GM19372 (cell line): ENCODE results near the gene SUSD1.

ENCODE experiments used
- ATAC-seq: cut with Tn5 transposase; IDR thresholded peaks from one replicate; pipeline ENCODE4 v1.9.1; 2021; ENCODE audit warnings: mild to moderate bottlenecking, low read depth, moderate library complexity; ENCODE audit not compliant: unreplicated experiment

SUSD1 gene

DNA sequence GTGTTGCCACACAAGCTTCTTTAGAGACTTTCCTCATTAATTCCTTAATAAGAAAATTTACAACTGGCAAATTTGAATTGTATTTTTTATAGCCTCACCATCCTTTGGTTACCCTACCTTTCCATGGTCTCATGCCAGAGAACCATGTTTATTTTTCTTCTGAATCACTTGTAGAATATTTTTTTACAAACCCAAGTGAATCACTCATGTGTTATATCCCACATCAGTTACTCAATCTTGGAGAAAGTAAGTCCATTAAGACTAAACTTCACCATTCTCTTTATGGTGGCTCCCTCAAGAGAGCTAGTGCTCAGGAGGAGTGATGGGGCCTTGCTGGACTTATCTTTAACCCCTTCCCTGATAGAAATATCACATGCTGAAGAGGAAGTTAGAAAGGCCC lies 128.9 kb downstream of the SUSD1 start:
- no peak for ATAC-seq

DNA sequence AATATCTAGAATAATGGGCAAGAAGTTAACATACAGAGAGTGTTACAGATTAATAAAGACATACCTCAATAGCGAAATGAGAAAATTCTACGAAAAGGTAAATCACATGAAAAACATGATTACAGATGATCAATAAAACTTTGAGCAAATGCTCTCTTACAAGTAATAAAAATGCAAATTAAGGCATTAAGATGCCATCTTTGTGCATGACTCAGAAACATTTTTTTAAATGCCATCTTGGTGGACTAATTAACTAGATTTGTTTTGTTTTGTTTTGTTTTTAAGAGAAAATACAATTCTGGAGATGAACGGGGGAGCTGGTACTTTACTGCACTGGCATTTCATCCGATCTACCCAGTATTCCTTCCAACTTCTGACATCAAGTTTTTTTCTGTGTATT lies 130.2 kb downstream of the SUSD1 start:
- ATAC-seq, result no peak

DNA sequence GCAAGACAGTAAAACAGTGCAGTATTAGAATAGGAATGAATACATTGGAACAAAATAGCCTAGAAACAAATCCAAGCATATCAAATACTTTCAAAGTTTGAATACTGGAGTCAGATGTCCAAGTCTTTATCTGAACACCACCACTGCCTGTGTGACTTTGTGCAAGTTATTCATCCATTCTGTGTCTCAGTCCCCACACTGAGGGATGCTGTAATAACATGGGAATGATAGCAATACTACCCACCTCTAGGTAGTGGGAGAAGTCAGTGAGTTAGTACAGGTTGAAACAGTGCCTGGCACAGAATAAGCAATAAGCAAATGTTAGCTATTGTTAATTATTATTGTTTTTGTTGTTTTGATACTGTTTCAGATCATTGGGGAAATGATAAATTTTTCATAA lies 130.9 kb downstream of the SUSD1 start:
- ATAC-seq, result no peak

DNA sequence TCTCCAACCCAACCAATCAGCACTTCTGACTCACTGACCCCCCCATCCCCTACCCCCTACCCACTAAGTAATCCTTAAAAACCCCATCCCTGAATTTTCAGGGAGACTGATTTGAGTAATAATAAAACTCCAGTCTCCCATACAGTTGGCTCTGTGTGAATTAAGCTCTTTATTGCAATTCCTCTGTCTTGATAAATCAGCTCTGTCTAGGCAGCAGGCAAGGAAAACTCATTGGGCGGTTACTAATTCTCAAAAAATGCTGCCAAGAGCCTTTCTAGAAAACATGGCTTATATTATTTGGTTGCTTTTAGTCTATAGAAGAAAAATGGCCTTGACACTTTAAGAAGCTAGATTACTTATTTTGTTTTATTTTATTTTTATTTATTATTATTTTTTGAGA lies 131.7 kb downstream of the SUSD1 start:
- ATAC-seq, result no peak

DNA sequence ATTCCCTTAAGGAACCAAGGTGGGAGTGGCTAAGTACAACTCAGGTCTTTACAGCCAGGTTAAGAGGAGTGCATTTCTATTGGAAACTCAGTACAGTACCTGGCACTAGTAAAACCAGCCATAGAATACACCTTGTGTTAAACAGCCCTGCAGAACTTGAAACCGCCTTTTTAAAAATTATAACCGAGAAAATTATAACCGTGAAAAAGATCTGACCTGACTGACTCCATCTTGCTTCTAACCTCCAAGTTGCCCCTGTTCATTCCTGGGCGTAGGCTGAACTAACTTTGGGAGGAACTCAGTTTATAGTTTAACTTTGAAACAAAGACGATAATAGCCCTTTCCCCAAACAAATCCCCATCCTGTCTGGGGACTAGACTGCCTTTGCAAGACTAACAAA lies 132.3 kb downstream of the SUSD1 start:
- ATAC-seq, result no peak

DNA sequence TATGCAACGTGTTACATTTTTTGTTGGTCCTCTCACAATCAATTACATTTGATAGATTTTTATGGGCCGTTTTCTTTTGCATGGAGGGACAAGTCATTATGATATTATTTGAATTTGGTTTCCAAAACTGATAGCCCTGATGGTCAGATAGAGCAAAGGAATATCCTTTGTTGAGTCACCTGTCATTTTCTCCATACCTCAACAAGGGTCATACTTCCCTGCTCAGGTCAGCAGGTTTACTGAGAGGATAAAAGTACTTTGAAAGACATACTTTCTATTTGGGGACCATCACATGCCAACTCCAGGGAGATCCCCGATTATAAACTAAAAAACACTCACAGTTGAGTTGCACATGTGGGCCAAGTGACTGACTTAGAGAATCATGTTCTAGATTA lies 132.9 kb downstream of the SUSD1 start:
- no peak for ATAC-seq

DNA sequence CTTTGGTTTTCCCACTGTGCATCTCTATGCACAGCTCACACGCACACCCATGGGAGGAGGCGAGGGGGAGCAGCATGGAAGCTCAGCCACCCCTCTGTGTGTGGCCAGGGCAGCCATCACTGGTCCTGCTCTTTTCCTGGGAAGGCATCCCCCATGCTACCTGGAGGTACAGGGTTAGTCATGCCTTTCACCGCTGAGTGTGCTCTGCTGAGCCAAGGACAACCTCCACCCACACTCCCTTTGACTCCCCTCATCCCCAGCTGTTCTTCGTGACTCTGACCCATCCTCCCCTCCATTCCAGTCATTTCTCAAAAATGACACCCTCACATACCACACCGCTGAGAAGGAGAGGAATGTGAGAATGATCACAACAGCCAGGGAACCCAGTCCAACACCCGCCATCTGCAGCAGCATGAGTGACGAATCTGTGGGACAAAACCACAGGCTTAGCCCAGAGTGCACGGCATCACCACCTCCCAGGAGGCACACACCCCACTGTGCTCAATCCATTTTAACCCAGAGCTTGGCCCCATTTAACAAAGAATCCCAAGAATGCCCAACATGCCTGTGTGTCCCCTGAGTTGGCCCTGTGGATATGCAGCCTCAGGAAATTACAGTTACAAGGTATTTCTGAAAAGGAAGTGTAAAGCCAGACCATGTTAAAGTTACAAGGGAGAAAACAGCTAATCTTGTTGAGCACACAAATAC lies 133.4 kb downstream of the SUSD1 start:
- ATAC-seq, result no peak

DNA sequence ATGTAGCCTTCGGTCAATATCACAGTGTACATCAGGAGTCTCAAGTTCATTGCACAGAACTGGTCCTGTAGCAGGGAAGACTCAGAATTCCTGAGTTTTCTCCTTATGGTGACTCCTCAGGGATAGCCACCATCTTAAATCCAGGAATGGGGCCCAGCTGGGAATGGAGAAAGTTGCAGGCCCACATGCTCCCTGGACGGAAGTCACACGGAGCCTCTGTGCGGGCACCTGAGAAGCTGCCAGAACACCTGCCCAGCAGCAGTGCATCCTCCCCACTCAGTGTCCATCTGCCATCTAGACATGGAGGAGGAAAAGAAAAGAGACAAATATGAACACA lies 133.9 kb downstream of the SUSD1 start:
- no peak for ATAC-seq

DNA sequence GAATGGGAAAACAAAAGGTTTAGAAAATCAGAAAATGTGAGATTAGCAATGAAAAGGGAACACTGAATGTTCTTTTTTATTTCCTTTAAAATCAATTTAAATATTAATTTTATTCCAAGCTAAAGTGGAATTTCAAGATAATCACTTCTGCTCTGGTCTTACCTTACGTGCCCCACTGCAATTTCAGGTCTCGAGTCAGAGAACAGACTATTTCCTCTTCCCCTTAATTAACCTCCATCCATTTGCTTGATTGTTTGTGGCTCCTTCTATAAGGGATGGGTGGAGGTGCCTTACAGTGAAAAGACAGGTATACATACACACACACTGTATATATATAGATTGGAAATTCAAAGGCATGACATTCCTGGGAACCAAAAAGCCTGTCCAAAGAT lies 137.1 kb downstream of the SUSD1 start:
- no peak for ATAC-seq

DNA sequence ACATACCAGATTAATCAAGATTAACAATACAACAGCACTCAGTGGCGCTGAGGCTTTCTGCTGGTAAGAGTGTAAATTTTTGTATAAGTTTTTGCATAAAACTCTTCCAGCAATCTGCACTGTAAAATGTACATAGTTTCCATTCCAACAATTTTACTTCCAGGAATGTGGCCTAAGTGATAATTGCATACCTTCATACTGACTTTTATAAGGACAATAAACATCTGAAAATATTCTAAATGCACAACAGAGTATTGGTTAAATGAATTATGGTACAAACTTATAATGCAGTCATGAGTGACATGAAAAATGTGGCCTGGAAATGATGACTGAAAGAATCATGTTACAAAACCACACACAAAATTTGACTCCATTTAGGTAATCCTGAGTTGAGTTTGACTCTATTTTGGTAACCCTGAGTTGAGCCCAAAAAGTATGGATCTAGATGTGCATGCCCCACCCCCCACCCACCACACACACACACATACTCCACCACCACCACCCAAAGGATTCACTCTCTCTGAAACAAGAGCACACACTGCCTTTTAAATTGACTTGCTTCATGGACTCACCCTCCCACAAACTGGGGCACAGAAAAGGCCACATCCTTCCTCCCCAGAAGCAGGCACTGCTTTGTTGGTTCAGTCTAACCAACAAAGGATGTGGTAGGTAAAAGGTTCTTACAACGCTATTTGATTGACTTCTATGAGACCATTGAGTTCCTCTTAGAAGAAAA lies 137.6 kb downstream of the SUSD1 start:
- ATAC-seq, result peak; percentile 36

DNA sequence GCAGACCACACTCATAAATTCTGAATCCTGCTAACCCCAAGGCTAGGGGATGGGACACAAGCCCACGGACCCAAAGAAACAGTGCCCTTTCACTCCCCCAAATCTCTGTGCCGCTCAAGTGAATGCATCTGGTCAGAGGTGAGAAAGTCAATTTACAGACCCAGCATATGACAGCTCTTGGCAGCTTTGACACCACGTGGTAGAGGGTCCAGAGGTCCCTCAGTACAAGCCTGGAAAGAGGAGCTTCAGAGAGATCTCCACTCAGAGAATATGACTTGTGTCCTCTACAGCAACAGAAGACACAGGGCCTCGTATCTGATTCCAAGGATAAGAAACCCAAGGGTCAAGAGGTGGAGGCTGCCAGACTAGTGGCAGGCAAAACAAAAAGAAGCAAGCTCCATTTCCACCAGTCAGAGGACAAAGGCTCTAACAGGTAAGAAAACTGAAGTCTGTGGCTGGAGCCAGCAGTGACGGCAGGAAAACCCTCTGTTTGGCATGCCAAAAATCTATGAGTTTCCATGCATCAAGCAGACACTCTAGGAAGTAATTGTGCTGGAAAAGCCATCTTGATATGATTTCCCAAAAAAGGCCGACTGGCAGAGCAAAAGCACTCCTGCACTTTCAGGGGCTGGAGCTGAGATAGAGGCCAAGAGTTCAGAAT lies 139.8 kb downstream of the SUSD1 start:
- no peak for ATAC-seq

DNA sequence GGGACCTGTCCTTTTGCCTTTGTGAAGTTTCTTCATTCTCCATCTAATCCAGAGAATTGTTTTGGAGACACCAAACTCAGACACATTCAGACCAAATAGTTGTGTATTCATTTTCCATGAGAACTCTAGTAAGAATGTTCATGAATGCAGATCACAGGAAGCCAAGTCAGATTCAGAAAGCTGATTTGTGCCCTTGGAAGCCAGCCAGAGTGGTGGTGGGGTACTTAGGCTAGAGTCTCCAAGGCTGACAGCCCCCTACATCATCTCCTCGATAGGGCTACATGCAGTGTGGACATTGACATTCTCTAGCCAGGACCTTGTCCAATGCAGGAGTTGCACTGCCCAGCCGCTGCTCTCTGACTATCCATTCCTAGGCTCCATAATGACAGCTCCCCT lies 140.9 kb downstream of the SUSD1 start:
- no peak for ATAC-seq

DNA sequence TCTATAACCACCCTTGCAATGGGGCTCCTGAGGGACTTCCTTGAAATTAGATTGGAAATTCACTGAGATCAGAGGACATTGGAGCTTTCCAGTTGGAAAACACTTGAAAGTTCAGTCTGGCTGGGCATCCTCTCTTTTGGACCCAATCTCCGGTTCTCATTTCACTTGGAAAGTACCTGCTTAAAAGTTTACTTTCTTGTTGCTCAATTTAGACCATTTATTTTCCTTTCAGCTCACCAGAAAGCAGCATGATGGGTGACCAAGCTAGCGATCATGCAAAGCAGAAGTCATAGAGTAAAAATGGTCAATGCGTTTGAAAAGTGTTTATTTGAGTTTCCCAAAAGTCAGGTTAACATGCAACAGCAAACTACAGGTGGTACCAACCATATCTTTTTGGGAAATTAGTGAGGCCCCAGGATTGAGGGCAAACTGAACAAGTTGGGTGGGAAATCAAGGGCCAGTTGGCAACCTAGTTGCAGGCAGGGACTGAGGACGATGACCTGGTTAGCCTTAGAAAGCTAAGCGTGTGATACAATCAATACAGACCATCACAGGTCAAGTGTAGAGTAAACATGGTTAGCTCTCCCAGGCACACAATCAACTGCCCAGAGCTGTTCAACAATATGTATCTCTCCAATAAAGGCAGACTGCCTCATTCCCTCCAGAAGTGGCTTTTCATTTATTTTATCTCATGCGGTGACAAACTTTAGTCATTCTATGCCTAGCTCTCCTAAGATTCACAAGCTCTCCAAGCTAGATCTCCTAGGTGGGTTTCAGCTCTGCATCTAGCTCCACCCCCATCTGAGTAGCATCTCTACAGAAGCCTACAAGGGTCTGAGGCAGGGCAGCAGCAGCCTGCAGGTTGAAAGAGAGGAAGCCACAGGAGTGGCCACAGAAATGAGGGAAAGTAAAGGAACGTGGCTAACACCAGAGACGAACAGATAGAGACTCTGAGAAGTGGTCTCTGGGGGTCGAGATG lies 141.6 kb downstream of the SUSD1 start:
- no peak for ATAC-seq

DNA sequence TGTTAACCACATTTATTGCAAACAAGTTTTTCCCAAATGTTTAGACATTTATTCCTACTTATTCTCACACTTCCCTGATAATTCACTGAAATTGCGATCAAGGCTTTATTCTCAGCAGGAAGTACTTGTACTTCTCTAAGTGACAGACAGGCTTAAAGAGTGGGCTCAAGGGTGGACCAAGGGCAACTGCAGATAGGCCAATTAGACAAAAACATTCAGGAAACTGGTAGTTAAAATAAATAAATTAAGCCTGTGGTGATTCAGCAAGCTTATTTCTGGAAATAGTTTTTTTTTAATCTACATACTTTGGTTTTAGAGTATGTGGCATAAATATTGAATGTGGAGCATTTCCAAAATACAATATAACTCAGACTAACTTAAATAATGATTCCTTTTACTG lies 142.4 kb downstream of the SUSD1 start:
- no peak for ATAC-seq

DNA sequence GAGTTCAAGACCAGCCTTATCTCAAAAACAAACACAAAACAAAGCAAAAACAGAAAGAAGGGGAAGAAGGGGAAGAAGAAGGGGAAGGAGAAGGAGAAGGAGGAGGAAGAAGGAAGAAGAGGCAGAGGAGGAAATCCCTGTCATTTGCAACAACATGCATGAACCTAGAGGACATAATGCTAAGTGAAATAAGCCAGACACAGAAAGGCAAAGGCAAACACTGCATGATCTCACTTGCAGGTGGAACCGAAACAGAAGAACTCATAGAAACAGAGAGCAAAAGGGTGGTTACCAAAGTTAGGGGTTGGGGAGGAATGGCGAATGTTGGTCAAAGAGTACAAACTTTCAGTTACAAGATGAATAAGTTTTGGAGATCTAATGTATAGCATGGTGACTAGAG lies 143.1 kb downstream of the SUSD1 start:
- peak; percentile 39 for ATAC-seq

DNA sequence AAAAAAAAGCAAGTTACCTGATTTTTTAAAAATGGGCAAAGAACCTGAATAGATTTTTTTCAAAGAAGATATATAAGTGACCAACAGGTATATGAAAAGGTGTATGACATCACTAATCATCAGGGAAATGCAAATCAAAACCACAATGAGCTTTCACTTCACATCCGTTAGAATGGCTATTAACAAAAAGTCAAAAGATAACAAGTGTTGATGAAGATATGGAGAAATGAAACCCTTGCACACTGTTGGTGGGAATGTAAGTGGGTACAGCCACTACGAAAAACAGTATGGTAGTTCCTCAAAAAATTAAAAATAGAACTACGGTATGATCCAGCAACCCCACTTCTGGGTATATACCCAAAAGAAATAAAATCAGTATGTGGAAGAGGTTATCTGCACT lies 143.7 kb downstream of the SUSD1 start:
- no peak for ATAC-seq

DNA sequence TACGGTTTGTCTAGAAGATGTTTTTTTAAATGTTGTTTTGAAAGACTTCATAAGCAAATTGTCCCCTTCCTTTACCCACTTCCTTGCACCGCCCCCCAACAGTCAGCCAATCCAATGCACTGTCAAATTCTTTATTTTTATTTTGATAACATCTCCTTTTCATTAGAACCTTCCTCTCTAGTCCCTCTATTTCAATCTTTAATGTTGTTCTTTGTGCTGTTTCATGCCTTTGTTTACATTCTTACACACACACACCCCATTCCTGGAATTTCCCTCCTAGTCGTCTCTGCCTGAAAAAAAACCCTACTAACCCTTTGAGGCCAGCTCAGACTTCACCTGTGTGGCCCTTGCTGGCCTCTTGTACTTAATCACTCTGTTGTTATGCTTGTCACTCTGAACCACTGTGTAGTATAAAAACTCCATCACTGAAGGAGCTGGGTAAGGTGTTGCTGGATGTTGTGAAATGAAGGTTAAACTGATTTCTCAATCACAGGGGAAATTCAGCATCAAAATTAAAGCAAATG lies 145.1 kb downstream of the SUSD1 start:
- ATAC-seq, result no peak

DNA sequence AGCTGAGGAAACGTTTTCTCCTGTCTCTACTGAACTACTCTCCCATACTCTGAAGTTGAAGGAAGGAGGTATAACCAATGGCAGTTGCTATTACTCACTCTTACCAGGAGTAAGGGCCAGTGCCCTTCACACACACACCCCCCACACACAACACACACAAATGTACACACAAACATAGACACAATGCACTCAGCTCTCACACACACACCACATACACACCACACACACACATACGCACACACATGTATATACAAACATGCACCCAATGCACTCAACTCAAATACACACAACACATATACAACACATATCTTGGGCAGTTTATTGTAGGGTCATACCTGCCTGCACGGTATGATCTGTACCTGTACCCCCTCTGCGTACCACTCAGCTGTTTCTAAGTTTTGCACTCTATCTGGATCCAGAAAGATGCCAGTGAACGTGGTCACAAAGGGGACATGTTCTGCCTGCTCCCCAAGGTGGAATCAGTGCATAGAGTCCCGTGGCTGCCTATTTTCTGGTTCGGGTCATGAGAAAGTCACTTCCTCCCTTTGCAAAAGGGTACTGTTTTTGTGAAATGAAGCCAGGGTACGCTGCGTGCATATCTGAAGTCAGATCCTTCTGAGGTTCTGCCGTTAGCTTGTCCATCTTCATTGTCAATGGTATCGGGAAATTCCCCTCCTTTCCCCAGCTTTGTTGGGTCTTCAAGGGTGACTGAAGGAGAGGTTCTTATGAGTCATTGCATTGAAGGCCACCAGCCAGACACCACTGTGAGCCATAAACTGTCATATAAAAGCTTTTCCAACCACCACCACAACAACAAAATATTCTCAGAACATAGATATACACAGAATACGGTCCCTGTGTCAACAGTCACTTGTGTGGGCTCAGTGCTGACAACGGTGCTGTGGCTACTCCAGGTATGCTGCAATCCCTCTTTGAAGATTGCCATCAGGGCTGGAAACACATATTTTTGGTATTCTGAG lies 146.6 kb downstream of the SUSD1 start:
- ATAC-seq, result peak; percentile 49

DNA sequence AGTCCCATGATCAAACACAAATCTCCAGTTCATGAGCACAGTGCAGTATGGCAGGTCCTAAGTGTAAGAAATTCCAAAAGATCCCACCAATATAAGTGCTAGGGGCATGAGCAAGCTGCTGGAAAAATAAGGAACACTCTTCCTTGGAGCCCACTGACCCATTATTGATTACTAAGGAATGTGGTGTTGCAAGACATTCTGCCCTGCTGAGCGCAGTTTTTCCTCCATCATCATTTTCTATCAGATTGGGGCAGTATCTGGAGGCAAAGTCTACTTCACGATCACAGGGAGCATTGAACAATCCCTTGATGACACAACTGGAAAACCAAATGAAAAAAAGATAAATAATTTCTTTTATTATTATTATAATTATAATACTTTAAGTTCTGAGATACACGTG lies 149.2 kb downstream of the SUSD1 start:
- no peak for ATAC-seq
